ENCODE results near the gene LOX.

Gene LOX

GRCh38 chr5:122051569-122051968 is 26.5 kb downstream of the LOX start:
- no peak for DNase-seq

- DNase-seq, result no peak
Measured at GRCh38 chr5:122050959-122051358, 27.1 kb downstream of the LOX start.

- DNase-seq, result no peak
Measured at GRCh38 chr5:122040636-122041302, 37.3 kb downstream of the LOX start.

- DNase-seq, result no peak
Measured at GRCh38 chr5:122036326-122036725, 41.7 kb downstream of the LOX start.

GRCh38 chr5:122035913-122036312 is 42.1 kb downstream of the LOX start:
- no peak for DNase-seq

- DNase-seq, result no peak
Measured at GRCh38 chr5:122031836-122032235, 46.2 kb downstream of the LOX start.

- no peak for DNase-seq
Measured at GRCh38 chr5:122030251-122030650, 47.8 kb downstream of the LOX start.

- DNase-seq, result no peak
Measured at GRCh38 chr5:122029818-122030217, 48.2 kb downstream of the LOX start.

- no peak for DNase-seq
Measured at GRCh38 chr5:122022966-122023365, 55.1 kb downstream of the LOX start.

- no peak for DNase-seq
Measured at GRCh38 chr5:122019919-122020590, 58.0 kb downstream of the LOX start.

- no peak for DNase-seq
Measured at GRCh38 chr5:122015471-122015870, 62.6 kb downstream of the LOX start.

GRCh38 chr5:122014236-122014935 is 63.7 kb downstream of the LOX start:
- DNase-seq, result no peak
